ENCODE measurements around the gene CPTP. TPM values are rescaled to one million over a fixed set of nuclear protein-coding genes. Genes with fewer than 3 reads are reported as not detected.

The CPTP gene
- total and polyA plus RNA-seq, 10 of the 15 experiments (the other 5 are each of a cell fraction or from before 2014, with no cell fraction given) = 0.06 to 24.3 (median 10.0) TPM

DNA sequence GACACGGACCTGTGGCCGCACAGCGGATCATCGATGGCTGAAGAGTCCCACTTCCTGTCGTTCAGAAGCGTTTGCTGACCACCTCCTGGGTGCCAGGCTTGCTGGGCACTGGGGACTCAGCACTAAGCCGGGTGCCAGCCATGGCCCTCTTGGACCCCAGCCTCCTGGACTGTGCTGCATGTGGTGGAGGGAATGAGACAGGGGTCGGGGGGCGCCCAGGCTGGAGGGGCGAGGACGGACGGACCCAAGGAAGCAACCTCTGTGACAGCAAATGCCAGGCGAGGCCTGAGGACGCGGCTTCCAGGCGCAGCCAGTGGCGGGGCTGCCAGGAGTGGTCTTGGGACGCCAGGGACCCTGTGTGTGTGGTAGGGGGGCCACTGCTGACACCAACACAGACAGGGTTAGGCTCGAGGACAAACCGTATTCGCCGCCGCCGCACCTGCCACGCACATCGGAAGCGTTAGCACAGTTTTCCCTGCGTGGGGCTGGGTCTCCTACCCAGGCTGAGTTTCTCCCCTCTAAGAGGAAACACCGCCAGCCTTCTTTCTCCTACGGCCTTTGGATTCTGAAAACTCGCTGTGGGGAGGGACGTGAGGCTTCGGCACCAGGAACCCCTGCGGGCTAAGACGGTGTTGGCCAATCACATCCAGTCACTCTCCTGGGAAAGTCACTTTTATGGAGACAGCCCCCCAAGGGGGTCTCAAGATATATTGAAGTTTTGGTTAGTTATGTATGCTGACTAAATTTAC is 36.8 kb downstream of the CPTP start:
- WGBS (ENCODE audit: insufficient coverage, insufficient replicate concordance, low lambda C conversion rate, missing lambda C conversion rate) = 72% methylated on average over 35 of the region's 35 CpGs
- CTCF ChIA-PET = no interaction called here
- in situ Hi-C loops (cut with MboI) (no loop called here), intact Hi-C loops (cut with micrococcal nuclease; ENCODE audit: unreplicated experiment) (no loop called here)
- H3K79me2 ChIP-seq (ENCODE audit: control insufficient read depth, insufficient read depth, low read length) = no peaks in the 10 kb centered on the region
- ATAC-seq (no peak), FAIRE-seq (no peak), DNase-seq (ENCODE audit: low read depth, low spot score) (no peak)
- no peak overlapping the region for H3K27ac ChIP-seq (ENCODE audit: control insufficient read depth, insufficient read depth)
- H2AFZ ChIP-seq (ENCODE audit: control insufficient read depth, low read depth, low read length) = no peak overlapping the region
- no peak for TF ChIP-seq SMC3 (IDR thresholded peaks at IDR 0.05; ENCODE audit: borderline replicate concordance, low read length)
- TF ChIP-seq NBN (IDR thresholded peaks at IDR 0.05) = no peak
- TF ChIP-seq IKZF1 (conservative IDR thresholded peaks at IDR 0.05) = no peak
- no peak for TF ChIP-seq MEF2A (IDR thresholded peaks at IDR 0.05; ENCODE audit: insufficient read depth, low read depth, low read length)
- TF ChIP-seq, protein P1, sequence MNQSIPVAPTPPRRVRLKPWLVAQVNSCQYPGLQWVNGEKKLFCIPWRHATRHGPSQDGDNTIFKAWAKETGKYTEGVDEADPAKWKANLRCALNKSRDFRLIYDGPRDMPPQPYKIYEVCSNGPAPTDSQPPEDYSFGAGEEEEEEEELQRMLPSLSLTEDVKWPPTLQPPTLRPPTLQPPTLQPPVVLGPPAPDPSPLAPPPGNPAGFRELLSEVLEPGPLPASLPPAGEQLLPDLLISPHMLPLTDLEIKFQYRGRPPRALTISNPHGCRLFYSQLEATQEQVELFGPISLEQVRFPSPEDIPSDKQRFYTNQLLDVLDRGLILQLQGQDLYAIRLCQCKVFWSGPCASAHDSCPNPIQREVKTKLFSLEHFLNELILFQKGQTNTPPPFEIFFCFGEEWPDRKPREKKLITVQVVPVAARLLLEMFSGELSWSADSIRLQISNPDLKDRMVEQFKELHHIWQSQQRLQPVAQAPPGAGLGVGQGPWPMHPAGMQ (IDR thresholded peaks at IDR 0.05; ENCODE audit: borderline replicate concordance) = no peak
- no peak for TF ChIP-seq IKZF2 (IDR thresholded peaks at IDR 0.05)
- TF ChIP-seq NR2C2 (IDR thresholded peaks at IDR 0.05; ENCODE audit: borderline replicate concordance, control insufficient read depth, insufficient read length, low read depth) = no peak
- TF ChIP-seq TCF12 (IDR thresholded peaks at IDR 0.05; ENCODE audit: low read depth, low read length) = no peak
- TF ChIP-seq SREBF1 (IDR thresholded peaks at IDR 0.05; ENCODE audit: low read length) = no peak
- no peak for TF ChIP-seq BMI1 (IDR thresholded peaks at IDR 0.05; ENCODE audit: borderline replicate concordance)
- H3K4me2 ChIP-seq (ENCODE audit: control insufficient read depth, insufficient read depth) = no peak overlapping the region
- no TSS peak for BruUV-seq (replicated peaks)
- RAD21 ChIA-PET (ENCODE audit: unreplicated experiment) = no interaction called here
- H3K4me3 ChIP-seq = no peak overlapping the region
- H3K36me3 ChIP-seq (ENCODE audit: control insufficient read depth in 2 of 2, insufficient read depth in 2 of 2, low read length in 1 of 2) = no peaks in the 10 kb centered on the region
- POLR2A ChIA-PET = no interaction called here
- H4K20me1 ChIP-seq (ENCODE audit: control insufficient read depth, insufficient read depth) = no peaks in the 10 kb centered on the region
- SMC1A ChIA-PET (ENCODE audit: uncharacterized antibody, unreplicated experiment) = no interaction called here
- H3K9me3 ChIP-seq (replicated peaks; ENCODE audit: control insufficient read depth, insufficient read depth, low read length) = no peaks in the 10 kb centered on the region; the same call in 2 of the 3 replicates
- H3K4me1 ChIP-seq (ENCODE audit: control insufficient read depth, insufficient read depth, low read length) = peaks cover 5% of the 10 kb centered on the region
- no peaks in the 10 kb centered on the region for H3K27me3 ChIP-seq (replicated peaks in 1 of 2; ENCODE audit: control insufficient read depth in 2 of 2, insufficient read depth in 2 of 2, low read length in 1 of 2)
- H3K9ac ChIP-seq (ENCODE audit: control insufficient read depth, insufficient read depth, low read length) = no peak overlapping the region

All from GM12878 (cell line).